GM19397 (cell line): ENCODE data around the gene AGAP1.
"Not testable (repeated sequence)": the region's sequence is repeated elsewhere in the genome, so short reads cannot be mapped to it uniquely, and the experiment has no call there.

ENCODE experiments used
- ATAC-seq: cut with Tn5 transposase; IDR thresholded peaks from one replicate; pipeline ENCODE4 v1.9.1; 2021; ENCODE audit warnings: mild to moderate bottlenecking, moderate library complexity; ENCODE audit not compliant: unreplicated experiment

AGAP1 gene

DNA sequence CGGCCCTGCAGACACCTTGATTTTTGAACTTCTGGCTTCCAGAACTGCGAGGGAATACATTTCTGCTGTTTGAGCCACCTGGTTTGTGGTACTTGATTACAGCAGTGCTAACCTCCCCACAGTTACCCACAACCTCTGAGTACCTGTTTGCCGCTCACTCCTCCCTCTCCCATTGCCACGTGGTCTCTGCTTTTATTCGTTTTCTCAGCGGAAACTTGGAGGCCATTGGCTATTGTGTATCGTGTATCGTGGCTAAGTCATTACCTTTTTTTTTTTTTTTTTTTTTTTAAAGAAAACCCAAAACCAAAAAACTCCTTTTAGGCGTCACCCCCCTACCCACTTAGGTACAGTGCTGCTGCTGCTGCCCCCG lies 90.8 kb downstream of the AGAP1 start:
- ATAC-seq: no peak

DNA sequence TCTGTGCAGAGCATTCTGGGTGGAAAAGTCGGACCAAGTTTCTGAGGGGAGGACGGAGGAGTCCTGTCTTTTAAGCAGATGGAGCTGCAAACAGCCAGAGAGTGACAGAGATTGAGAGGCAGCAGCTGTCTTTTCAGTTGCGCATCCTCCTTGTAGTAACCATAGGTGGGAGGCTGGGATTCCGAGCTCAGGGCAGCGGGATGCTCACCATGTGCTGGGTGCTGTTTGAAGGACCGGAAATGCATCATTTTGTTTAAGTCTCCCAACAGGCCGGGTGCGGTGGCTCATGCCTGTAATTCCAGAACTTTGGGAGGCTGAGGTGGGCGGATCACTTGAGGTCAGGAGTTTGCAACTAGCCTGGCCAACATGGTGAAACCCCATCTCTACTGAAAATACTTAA lies 93.4 kb downstream of the AGAP1 start:
- no peak for ATAC-seq

DNA sequence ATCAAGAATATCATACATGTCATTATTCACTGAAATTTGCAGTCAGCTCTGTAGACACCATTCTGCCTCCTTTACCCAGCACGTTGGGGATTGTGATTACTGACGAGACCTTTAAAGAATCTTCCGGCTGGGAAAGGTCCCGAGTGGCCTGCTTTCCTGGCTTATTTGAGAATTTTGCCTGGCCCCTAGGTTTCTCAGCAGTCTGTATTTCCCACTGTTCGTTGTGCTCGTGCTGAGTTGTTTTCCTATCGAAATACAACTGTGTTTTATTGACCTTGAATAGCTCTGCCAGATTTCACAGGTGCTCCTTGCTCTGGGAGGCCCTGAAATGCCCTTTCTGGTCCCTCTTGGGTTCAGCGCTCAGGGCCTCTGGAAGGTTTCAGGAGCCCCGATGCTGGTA lies 94.9 kb downstream of the AGAP1 start:
- ATAC-seq: no peak

DNA sequence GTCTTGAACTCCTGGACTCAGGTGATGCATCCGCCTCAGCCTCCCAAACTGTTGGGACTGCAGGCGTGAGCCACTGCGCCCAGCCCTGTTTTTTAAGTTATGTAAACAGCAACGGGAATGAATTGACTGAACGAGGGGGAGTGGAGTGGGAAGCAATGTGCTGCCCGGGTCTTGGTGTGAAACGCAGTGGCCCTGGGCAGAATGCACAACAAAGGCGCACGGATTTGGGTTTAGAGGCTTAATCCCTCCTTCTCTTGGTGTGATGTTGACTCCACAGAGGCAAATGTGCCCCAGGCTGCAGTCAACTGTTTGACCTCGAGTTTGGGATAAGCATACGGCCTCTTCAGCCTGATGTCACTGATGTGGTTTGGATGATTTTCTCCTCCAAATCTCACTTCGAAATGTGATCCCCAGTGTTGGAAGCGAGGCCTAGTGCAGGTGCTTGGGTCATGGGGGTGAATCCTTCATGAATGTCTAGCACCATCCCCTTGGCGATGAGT lies 97.4 kb downstream of the AGAP1 start:
- no peak for ATAC-seq

DNA sequence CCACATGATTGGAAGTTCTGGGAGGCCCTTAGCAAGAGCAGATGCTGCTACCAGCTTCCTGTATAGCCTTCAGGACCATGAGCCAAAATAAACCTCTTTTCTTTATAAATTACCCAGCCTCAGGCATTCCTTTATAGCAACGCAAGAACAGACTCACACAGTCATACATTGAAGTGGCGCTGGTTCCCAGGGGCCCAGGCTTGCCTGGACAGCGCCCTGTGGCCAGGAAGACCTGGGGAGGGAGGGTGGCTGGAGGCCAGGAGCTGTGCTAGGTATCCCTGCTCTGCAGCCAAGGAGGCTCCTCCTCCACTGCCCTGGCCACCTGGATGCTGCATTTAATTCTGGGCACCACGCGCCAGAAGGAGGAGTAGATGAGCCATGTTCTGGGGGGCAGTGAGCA lies 98.1 kb downstream of the AGAP1 start:
- ATAC-seq: no peak

DNA sequence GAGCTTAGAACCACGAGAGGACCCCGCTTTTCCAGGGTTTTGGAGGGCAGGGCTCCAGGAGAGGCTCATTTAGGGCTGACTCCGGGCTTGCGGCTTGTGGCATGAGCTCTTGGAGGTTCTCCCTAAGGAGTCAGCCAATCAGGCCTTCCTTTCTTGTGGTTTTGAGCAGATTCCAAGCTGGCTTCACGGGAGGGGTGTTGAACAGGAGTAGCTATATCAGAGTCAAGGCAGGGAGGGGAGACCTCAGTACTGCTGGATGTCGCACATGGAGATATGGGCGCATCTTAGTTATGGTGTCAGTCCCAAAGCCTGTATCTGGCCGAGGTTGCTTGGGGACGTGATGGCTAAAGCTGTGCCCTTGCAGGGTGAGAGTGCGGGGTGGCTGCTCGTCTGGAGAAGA lies 98.6 kb downstream of the AGAP1 start:
- no peak for ATAC-seq

DNA sequence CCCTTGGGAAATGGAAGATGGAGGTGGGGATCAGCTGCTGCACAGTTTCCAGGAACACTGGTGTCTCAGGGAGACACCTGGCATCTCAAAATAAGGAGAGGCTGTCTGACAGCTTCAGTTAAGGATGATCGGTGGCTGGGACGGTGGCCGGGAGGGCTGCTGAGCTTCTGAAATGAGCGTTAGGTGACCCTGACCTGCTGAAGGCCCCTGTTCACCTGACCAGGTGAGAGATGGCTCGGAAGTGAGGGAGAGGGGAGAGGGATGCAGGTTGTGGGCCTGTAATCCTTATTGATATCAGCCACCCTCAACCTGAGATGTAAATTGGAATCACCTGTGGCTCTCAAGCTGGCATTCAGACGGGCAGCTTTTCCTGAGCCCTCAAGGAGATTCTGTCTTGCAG lies 99.0 kb downstream of the AGAP1 start:
- no peak for ATAC-seq

DNA sequence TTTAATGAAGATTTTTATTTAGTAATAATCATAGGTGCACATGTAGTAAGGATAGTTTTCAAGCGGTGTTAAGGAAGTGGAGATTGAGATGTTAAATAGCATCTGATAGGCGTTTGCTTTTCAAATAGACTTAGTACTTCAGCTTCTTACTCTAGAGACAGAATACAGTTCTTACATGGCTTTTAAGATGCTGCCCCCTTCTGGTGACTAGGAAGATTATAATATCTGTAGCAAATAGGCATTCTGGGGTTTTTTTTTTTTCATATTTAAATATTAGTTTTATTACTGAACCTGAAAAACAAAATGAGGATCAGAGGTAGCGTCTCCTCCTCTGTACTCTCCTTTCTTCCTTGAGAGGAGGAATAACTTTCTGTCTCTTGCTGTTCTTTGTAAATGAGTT lies 100.2 kb downstream of the AGAP1 start:
- no peak for ATAC-seq

DNA sequence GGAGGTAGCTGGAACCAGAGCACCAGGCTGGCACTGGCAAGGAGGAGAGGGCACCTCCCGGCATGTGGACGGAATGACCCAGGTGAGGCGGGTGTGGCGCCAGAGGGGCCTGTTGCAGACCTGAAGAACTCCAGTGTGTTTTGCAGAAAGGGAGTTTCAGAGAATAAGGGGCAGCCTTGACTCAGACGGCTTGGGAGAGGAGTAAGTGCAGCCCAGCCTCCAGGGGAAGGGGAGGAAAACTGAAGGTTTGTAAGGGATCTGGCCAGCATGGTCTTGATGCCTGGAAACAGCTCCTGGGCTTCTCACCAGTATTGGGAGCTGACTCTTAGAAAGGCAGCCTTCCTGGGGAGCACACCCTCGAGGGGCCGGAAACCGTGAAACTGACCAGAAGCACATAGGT lies 101.1 kb downstream of the AGAP1 start:
- ATAC-seq: no peak

DNA sequence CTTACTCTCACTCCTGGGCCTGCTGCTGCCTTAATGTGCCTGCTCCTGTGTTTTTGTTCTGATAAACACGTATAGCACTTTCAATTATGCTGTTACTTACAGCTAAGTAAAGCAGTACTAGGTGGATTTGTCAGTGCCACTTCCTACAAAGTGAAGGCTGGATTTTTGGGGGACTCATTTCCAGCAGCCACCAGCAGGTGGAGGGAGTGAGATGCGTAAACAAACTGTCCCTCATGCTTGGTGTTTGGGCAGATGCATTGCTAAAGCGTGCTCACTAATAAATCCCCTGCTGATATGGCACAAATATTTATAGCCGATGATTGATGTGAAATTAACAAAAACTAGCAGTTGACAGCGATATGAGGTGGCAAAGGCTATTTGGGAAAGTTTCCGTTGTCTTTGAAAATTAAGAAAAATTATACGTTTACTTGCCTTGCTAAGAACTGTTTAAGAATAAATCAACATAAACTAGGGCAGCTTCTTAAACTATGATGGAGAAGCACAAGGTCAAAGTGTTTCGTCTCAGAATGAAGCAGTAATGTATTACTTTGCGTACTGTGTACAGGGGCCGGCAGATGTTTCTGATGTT lies 101.7 kb downstream of the AGAP1 start:
- no peak for ATAC-seq

DNA sequence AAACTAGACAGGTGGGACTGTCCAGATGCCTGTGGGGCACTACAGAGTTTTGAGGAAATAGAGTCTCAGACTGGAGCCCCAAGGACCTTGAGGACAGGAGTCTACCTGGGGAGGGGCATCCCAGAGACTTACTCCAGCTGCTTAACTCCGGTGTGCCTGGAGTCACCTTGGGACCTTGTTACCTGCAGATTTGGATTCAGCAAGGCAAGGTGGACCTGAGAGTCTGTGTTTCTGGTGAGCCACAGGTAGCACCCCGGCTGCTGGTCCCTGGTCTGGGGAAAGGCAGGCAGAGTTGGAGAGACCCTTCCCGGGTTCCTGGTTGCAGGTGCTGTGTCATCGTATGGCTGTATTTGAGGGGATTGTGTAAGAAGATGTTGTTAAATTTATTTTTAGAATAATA lies 102.4 kb downstream of the AGAP1 start:
- ATAC-seq: no peak

DNA sequence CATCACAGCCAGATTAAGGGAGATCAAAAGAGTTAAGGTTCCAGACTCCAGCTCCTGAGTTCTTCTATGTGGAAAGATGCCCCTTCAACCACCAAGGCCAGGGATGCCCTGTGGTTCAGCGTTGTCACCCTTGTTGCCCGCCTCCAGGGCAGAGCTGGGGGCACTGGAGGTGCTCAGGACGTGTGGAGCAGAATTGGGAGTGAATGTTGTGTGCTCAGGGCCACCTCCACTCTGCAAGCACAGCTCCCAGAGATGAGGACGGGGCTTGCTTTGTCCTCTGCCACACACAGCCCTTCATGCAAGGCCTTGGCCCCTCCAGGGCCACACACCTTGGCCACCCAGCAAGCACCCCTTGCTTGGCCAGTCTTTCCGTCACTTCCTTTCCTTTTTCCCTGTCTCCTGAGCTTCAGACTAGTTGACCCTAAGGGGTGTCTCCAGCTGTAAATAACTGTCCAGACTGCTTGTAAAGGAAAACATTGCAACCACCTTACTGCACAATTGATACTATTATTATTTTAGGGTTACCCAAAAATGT lies 103.3 kb downstream of the AGAP1 start:
- no peak for ATAC-seq

DNA sequence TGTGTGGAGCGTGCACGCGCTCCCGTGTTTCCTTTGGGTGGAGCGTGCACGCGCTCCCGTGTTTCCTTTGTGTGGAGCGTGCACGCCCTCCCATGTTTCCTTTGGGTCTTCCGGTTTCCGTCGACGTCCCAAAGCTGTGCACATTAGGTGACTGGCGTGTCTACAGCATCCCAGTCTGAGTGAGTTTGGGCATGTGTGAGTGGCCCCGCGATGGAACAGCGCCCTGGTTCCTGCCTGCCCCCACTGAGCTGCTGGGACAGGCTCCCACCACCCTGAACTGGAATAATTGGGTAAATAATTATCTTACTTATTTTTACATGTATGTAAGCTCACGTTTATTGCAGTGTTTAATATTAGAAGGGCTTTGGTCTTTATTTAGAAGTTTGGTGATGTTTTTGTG lies 104.2 kb downstream of the AGAP1 start:
- no peak for ATAC-seq

DNA sequence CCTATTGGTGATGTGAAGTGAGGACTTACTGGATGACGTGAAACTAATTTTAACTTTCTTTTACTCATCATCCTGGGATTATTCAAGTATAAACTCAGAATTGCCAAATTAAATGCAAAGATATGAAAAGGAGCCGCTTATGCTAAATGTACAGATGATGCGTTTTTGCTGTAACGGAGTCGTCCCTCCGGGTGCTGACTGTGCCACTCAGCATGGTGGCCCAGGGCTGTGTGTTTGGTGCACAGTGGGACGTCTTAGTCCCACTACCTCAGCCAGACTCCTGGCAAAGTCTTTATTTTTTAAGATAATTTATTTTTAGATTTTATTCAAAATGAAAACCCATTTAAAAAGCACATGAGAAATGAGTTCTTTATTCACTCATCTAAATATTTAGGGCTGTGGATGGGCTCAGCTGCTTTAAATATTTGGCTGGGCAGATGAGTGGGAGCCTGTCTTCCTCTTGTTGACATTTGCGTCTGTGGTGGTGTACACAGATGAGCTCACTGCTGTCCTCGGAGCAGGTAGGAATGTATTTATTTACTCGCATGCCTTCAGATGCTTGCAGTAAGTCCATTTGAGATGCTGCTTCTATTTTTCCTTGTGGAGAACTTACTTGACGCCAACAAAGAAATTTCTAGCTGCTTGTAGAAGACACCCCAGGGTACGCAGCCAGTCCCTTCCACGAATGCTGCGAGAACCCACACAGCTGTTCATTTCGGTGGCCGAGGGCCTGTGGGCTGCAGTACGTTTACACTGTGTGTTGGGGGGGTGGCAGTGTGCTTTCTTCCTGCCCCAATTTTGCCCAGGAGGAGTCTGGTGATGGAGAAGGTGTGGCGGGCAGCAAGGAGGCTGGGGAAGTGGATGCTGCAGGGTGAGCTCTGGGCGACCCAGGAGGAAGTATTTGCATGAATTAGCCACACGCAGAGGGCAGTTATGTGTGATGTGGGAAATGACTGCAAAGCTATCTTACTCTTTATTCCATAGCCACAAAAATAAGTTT lies 105.0 kb downstream of the AGAP1 start:
- ATAC-seq: no peak

DNA sequence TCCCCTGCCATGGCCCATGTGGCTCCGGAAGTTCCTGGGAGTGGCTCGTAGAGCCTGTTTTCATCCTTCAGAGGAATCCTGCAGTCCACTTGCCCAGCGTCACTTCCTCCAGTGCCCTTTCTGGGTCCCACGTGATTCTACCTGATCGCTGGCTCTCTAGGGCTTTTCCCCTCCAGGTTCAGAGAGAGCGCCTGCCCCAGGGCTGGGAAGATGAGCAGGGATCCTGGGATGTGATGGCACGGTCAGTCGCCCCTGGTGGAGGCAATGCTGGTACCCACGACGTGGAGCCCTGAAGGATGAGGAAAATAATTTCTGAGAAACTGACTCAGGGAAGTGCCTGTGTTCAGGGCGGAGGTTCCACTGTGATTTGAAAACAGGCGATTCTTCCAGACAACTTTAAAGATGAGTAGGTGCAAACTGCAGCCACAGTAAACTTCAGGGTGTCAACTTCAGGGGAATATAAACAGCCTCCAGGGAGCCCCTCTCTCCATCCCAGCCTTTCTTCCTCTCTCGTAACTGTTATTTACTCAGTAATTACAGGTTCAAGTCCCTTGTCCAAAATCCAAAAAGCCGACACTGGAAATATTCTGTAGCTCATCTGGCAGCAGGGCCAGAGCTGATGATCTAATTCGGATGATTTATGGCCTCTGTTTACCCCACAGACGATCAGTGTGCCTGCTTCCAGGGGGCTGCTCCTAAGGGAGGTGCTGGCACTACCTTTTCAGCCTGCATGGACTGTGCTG lies 105.9 kb downstream of the AGAP1 start:
- ATAC-seq: no peak

DNA sequence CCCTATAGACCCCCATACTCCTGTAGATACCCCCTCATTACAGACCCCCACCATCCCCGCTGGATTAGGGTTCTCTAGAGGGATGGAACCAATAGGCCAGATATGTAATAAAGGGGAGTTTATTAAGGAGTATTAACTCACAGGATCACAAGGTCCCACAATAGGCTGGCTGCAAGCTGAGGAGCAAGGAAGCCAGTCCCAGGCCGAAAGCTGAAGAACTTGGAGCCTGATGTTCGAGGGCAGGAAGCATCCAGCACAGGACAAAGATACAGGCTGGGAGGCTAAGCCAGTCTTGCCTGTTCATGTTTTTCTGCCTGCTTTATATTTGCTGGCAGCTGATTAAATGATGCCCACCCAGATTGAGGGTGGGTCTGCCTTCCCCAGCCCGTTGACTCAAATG lies 106.6 kb downstream of the AGAP1 start:
- ATAC-seq: no peak

DNA sequence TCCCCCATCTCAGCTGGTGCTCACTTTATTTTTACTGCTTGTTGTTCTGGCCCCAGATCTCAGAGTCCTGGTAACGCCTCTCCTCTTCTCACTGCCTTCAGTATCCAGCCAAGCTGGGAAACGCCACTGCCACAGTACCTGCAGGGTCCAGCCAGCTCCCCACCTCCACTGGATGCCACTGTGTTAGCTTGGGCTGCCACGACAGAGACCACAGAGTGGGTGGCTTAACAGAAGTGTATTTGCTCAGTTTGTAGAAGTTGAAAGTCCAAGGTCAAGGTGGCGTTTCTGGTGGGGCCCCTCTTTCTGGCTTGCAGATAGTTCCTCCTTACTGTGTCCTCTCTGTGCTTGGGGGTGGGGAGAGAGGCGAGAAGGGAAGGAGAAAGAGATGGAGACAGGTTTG lies 107.1 kb downstream of the AGAP1 start:
- no peak for ATAC-seq

DNA sequence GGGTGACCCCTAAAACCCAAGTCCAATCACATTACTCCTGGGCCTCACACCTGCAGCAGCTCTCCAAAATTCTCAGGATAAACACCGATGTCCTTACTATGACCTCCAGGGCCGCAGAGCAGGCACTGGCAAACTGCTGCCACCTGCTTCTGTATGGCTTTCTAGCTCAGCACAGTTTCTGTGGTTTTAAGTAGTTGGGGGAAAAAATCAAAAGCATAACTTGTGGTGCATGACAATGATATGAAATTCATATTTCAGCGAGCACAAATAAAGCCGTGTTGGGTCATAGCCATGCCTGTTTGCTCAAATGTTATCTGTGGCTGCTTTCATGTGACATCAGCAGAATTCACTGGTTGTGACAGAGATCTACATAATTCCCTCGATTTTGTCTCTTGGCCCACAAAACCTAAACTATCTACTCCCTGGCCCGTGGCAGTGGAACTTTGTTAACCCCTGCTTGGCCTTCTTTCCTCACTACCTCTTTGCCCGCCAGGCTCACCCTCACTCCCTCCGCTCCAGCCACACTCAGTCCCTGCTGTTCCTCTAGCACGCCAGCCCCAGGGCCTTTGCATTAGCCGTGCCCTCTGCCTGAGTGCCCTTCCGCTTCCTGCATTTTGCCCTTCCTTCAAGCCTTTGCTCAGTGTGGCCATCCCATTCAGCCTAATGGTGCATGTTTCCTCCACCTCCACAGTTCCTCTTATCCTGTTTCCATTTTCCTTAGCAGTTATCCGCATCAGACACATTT lies 108.3 kb downstream of the AGAP1 start:
- no peak for ATAC-seq

DNA sequence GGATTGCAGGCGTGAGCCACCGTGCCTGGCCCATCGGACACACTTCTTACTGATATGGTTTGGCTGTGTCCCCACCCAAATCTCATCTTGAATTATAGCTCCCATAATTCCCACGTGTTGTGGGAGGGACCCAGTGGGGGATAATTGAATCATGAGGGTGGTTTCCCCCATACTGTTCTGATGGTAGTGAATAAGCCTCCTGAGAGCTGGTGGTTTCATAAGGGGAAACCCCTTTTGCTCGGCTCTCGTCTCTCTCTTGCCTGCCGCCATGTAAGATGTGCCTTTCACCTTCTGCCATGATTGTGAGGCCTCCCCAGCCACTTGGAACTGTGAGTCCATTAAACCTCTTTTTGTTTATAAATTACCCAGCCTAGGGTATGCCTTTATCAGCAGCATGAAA lies 109.1 kb downstream of the AGAP1 start:
- not testable (repeated sequence) for ATAC-seq

DNA sequence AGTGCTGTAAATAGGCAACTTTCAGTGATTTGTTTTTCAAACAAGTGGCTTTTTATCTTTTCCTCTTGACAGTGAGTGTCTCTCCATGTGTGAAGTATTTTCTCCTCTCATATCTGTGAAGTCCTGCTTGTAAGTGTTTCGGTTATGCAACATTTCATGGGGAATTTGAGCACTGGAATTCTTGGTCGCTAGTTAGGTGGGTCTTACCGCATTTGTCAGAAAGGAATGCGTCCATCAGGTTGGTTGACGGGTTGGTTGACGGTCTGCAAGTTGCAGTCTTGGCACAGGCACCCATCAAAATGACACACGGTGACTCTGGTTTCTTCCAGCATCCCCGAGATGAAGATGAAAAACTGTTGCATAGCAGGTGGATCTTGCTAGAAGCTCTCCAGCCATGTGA lies 109.8 kb downstream of the AGAP1 start:
- ATAC-seq: no peak
